HepG2 (cell line): ENCODE measurements around the gene NHP2. TPM values are rescaled to one million over a fixed set of nuclear protein-coding genes. Genes with fewer than 3 reads are reported as not detected.
A peak's percentile ranks its signal among the peaks of the same experiment; 100 is the strongest.

ENCODE experiments used
- ATAC-seq: fragments of 200-7000 bp; cut with Tn5 transposase; 3 replicates; pipeline ENCODE4 v1.9.1; 2020; ENCODE audit warnings: mild to moderate bottlenecking, moderate library complexity
- BruUV-seq: library from RNA; stranded (reverse); fragments of 400-500 nt; replicated peaks from 2 replicates; lab custom pipeline; 2021; lab: Mats Ljungman, UMichigan
- CTCF ChIA-PET: fragments of 300-600 bp; formaldehyde crosslinking; extraction: SDS; loops from one replicate; lab custom pipeline; 2021; ENCODE audit warnings: low total read pairs, inconsistent platforms, low intra/inter-chr PET ratio; lab: Yijun Ruan, JAX
- POLR2A ChIA-PET: fragments of 350-600 bp; sonication (Branson Sonifier 250); formaldehyde crosslinking; loops from one replicate; lab custom pipeline; 2020; ENCODE audit warnings: antibody characterized with exemption, inconsistent platforms; lab: Yijun Ruan, JAX
- DNase-seq: peaks from one replicate; pipeline ENCODE4 v3.0.0-alpha.2; 2015; ENCODE audit warnings: low spot score
- FAIRE-seq: peaks from 3 replicates; lab custom pipeline; 2011; peaks lifted over from hg19 to GRCh38; lab: Jason Lieb, UNC
- H2AFZ ChIP-seq: one replicate; pipeline ENCODE4 v1.6.1; 2011; ENCODE audit warnings: low read length, inconsistent platforms
- H3K27ac ChIP-seq: fragments of 300-600 bp; 3 replicates; pipeline ENCODE4 v1.8.0; 2011; ENCODE audit warnings: mixed run types, mild to moderate bottlenecking, mixed read lengths, low read length, inconsistent platforms; ENCODE audit not compliant: insufficient read depth; ENCODE audit errors: extremely low read length
- H3K27me3 ChIP-seq, 2 experiments: fragments of 200-600 bp in 1 of 2; 2 replicates in 1 of 2; 3 replicates in 1 of 2; pipeline versions ENCODE4 v1.6.0 to v1.8.0; 2011; ENCODE audit warnings: low read length in 2 of 2, mild to moderate bottlenecking in 2 of 2, moderate library complexity in 2 of 2, inconsistent platforms in 1 of 2; ENCODE audit not compliant: insufficient read depth in 2 of 2, control insufficient read depth in 1 of 2
- H3K36me3 ChIP-seq, 2 experiments: fragments of 200-600 bp in 1 of 2; replicated peaks in 1 of 2; 2 replicates in 1 of 2; 3 replicates in 1 of 2; pipeline versions ENCODE4 v1.5.1 to v1.8.0; 2011; ENCODE audit warnings: low read length in 2 of 2, inconsistent platforms in 1 of 2; ENCODE audit not compliant: insufficient read depth in 2 of 2, control insufficient read depth in 1 of 2
- H3K4me1 ChIP-seq: 2 replicates; pipeline ENCODE4 v1.5.1; 2012; ENCODE audit warnings: low read length, inconsistent platforms; ENCODE audit not compliant: insufficient read depth
- H3K4me2 ChIP-seq: 2 replicates; pipeline ENCODE4 v1.6.0; 2011; ENCODE audit warnings: low read depth, low read length, inconsistent platforms
- H3K4me3 ChIP-seq, 3 experiments: fragments of 200-600 bp in 1 of 3; sonication (generic), shearing (Covaris generic) in 1 of 3; replicated peaks in 1 of 3; 2 replicates each; pipeline ENCODE4 v1.5.1; 2011 to 2016; ENCODE audit warnings: low read length in 3 of 3, inconsistent platforms in 2 of 3, low read depth in 2 of 3, mild to moderate bottlenecking in 2 of 3, control low read depth in 1 of 3, mixed read lengths in 1 of 3; ENCODE audit not compliant: insufficient read depth in 1 of 3
- H3K79me2 ChIP-seq: one replicate; pipeline ENCODE4 v1.6.1; 2011; ENCODE audit warnings: low read length, inconsistent platforms; ENCODE audit not compliant: insufficient read depth
- H3K9ac ChIP-seq: 2 replicates; pipeline ENCODE4 v1.6.0; 2011; ENCODE audit warnings: mild to moderate bottlenecking, low read depth, low read length, inconsistent platforms; ENCODE audit not compliant: insufficient read depth
- H3K9me3 ChIP-seq: 2 replicates; pipeline ENCODE4 v1.5.1; 2012; ENCODE audit warnings: mild to moderate bottlenecking, low read length
- H4K20me1 ChIP-seq: 2 replicates; pipeline ENCODE4 v1.6.0; 2011; ENCODE audit warnings: inconsistent platforms, mild to moderate bottlenecking, low read length, moderate library complexity; ENCODE audit not compliant: insufficient read depth
- CCDC6 ChIP-seq: sonication (generic); formaldehyde crosslinking; IDR thresholded peaks from 2 replicates; pipeline ENCODE4 v1.8.1; 2022; ENCODE audit warnings: mild to moderate bottlenecking, missing genetic modification reagents, moderate library complexity
- WGBS: methylation state at CpG from one replicate; pipeline ENCODE4 v1.1.6; 2017; ENCODE audit warnings: low lambda C conversion rate; 5-methylcytosine and 5-hydroxymethylcytosine counted together
- in situ Hi-C: cut with HindIII; loops from 2 replicates; pipeline ENCODE4 v1.10.0; 2017; ENCODE audit warnings: low pct_unique_long_range_greater_than_20kb; ENCODE audit not compliant: extremely low pct_ligation_motif_present
- intact Hi-C: fragments of 100-400 bp; cut with micrococcal nuclease; formaldehyde crosslinking; loops from one replicate; pipeline ENCODE4 v1.10.0; 2022; ENCODE audit not compliant: unreplicated experiment
- polyA plus RNA-seq, 8 experiments: library from polyadenylated mRNA; depleted of rRNA in 3 of 8; stranded (reverse) in 7 of 8; unstranded in 1 of 8; fragments of >200 nt; fragmentation: Illumina TruSeq in 4 of 8; extraction: Trizol in 4 of 8; gene quantifications; 2 replicates each; pipeline versions ENCODE4 v1.2.1 to v1.2.3, GENCODE V29; 2011 to 2016; ENCODE audit warnings: low read depth in 4 of 8, missing spikeins in 1 of 8, mixed read lengths in 1 of 8; ENCODE audit not compliant: insufficient read depth in 1 of 8
- total RNA-seq, 5 experiments: library from RNA; depleted of rRNA; stranded (reverse); fragments of >200 nt; fragmentation: Illumina TruSeq; extraction: Trizol; gene quantifications; 2 replicates each; pipeline ENCODE4 v1.2.3, GENCODE V29; 2016; ENCODE audit warnings: low read depth in 1 of 5
- TF ChIP-seq, protein P1 (sequence below): sonication (generic); formaldehyde crosslinking; IDR thresholded peaks from 2 replicates; pipeline ENCODE4 v1.4.0; 2020; ENCODE audit warnings: missing genetic modification reagents; ENCODE audit errors: not compliant biosample characterization
- TF ChIP-seq, protein P2 (sequence below): sonication (generic); formaldehyde crosslinking; IDR thresholded peaks from 2 replicates; pipeline ENCODE4 v1.5.0; 2020; ENCODE audit warnings: mild to moderate bottlenecking, missing genetic modification reagents
- TF ChIP-seq, protein P3 (sequence below): sonication (generic); formaldehyde crosslinking; conservative IDR thresholded peaks from 2 replicates; pipeline ENCODE4 v1.4.0; 2020; ENCODE audit warnings: missing genetic modification reagents

Gene NHP2
- total and polyA plus RNA-seq, 2 of the 13 experiments (the other 11 are each of a cell fraction or from before 2014, with no cell fraction given) = 56.2 to 96.1 TPM

DNA sequence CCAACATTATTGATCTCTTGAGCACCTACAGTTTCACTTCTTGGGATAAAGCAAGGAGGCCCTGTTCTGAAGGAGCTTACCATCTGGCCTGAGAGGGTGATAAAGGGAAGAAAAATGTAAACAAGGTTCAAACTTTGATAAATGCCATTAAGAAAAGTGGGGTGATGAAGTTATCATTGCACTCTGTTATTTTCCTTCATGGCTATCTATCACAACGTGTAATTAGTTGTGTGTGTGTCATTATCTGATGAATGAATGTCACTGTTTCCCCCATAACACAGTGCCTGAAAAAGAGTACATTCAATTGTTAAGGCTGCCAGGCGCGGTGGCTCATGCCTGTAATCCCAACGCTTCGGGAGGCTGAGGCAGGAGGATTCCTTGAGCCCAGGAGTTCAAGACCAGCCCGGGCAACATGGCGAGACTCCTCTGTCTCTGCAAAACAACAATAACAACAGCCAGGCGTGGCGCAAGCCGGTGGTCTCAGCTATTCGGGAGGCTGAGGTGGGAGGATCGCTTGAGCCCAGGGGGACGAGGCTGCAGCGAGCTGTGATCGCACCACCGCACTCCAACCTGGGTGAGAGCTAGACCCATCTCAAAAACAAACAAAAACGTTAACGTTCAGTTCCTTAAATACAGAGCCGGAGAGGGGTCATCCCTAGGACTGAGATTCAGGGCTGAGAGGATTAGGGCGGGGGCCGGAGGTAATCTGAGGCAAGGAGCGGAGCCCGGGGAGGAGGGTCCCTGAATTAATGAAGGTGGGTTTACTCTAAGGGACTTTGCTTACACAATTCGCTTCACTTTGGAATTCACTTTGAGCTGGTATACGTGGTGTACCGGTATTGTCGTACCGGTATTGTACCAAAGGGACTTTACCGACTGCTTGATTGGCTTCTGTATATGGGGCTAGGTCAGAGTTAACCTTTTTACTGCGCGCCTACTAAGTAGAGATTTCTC lies 917 bp downstream of the NHP2 start:
- intact Hi-C loops (no loop called here), in situ Hi-C loops (no loop called here)
- peaks cover 34% of the 10 kb centered on the region for H3K4me1 ChIP-seq
- H3K4me3 ChIP-seq = peak overlapping the region; percentile 88 to 91 (median 89)
- no peak overlapping the region for H2AFZ ChIP-seq
- DNase-seq = no peak
- peaks cover 10% of the 10 kb centered on the region for H3K79me2 ChIP-seq
- POLR2A ChIA-PET = interaction anchor here (0.9 to 2.0 kb wide), 6 partner anchors 8 to 79 kb away, joined by 3 to 14 read pairs (median 4); partner anchors contain the start of genes HNRNPAB and RMND5B
- H4K20me1 ChIP-seq = 0 out of 2 replicates have a peak, but pooled peaks cover 3% of the 10 kb centered on the region
- no peaks in the 10 kb centered on the region; a peak in 1 of 5 replicates for H3K27me3 ChIP-seq
- peak overlapping the region; percentile 52 for H3K27ac ChIP-seq
- TF ChIP-seq, protein P1, sequence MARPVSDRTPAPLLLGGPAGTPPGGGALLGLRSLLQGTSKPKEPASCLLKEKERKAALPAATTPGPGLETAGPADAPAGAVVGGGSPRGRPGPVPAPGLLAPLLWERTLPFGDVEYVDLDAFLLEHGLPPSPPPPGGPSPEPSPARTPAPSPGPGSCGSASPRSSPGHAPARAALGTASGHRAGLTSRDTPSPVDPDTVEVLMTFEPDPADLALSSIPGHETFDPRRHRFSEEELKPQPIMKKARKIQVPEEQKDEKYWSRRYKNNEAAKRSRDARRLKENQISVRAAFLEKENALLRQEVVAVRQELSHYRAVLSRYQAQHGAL (CRISPR knock-in tag) = no peak
- TF ChIP-seq CCDC6 (CRISPR knock-in tag) = 0 out of 2 replicates have a peak, but pooled peaks have one; percentile 3
- TF ChIP-seq, protein P2, sequence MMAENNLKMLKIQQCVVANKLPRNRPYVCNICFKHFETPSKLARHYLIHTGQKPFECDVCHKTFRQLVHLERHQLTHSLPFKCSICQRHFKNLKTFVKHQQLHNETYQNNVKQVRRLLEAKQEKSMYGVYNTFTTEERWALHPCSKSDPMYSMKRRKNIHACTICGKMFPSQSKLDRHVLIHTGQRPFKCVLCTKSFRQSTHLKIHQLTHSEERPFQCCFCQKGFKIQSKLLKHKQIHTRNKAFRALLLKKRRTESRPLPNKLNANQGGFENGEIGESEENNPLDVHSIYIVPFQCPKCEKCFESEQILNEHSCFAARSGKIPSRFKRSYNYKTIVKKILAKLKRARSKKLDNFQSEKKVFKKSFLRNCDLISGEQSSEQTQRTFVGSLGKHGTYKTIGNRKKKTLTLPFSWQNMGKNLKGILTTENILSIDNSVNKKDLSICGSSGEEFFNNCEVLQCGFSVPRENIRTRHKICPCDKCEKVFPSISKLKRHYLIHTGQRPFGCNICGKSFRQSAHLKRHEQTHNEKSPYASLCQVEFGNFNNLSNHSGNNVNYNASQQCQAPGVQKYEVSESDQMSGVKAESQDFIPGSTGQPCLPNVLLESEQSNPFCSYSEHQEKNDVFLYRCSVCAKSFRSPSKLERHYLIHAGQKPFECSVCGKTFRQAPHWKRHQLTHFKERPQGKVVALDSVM = 0 out of 2 replicates have a peak, but pooled peaks have one; percentile 25
- TF ChIP-seq, protein P3, sequence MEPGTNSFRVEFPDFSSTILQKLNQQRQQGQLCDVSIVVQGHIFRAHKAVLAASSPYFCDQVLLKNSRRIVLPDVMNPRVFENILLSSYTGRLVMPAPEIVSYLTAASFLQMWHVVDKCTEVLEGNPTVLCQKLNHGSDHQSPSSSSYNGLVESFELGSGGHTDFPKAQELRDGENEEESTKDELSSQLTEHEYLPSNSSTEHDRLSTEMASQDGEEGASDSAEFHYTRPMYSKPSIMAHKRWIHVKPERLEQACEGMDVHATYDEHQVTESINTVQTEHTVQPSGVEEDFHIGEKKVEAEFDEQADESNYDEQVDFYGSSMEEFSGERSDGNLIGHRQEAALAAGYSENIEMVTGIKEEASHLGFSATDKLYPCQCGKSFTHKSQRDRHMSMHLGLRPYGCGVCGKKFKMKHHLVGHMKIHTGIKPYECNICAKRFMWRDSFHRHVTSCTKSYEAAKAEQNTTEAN (CRISPR knock-in tag) = no peak
- peak overlapping the region; percentile 86 for H3K9ac ChIP-seq
- no peak for FAIRE-seq
- peaks cover 19 to 33% of the 10 kb centered on the region in 2 experiments for H3K36me3 ChIP-seq
- 43% methylated on average over 28 of the region's 31 CpGs for WGBS
- ATAC-seq = no peak
- no peaks in the 10 kb centered on the region for H3K9me3 ChIP-seq
- BruUV-seq = TSS peak; percentile 75
- CTCF ChIA-PET = no interaction called here
- peak overlapping the region; percentile 75 for H3K4me2 ChIP-seq
